ENCODE results near the gene KCNH4.

- TF ChIP-seq CTCF (conservative IDR thresholded peaks at IDR 0.05; ENCODE audit: low read length) (no peak), EZH2phosphoT487 (IDR thresholded peaks at IDR 0.05; ENCODE audit: borderline replicate concordance, low read depth, low read length) (no peak)
These were observed 47.1 kb upstream of the KCNH4 start for GRCh38 chr17:42227849-42228700.

Measured in OCI-LY7 (cell line).